K562 (cell line): Measurements from ENCODE around the gene IPO7. TPM values are rescaled to one million over a fixed set of nuclear protein-coding genes. Genes with fewer than 3 reads are reported as not detected.
A peak's percentile ranks its signal among the peaks of the same experiment; 100 is the strongest.

Source experiments
- ATF1 ChIP-seq, 2 experiments: fragments of 450-650 bp in 1 of 2; IDR thresholded peaks; 2 replicates each; pipeline ENCODE4 v1.6.1; 2016; ENCODE audit warnings: missing compliant biosample characterization in 1 of 2, missing genetic modification characterization in 1 of 2
- CBX3 ChIP-seq, 2 experiments: IDR thresholded peaks; 1 replicate in 1 of 2; 2 replicates in 1 of 2; pipeline ENCODE4 v1.6.1; 2012; ENCODE audit warnings: inconsistent platforms in 2 of 2, low read length in 2 of 2, borderline replicate concordance in 1 of 2, control low read depth in 1 of 2
- CBX8 ChIP-seq: fragments of 200-600 bp; sonication (generic); IDR thresholded peaks from 2 replicates; pipeline ENCODE4 v1.6.1; 2012; ENCODE audit warnings: borderline replicate concordance, mixed run types, low read depth, mild to moderate bottlenecking, moderate library complexity, mixed read lengths, low read length, control low read depth, inconsistent platforms; ENCODE audit not compliant: poor library complexity, severe bottlenecking; ENCODE audit errors: extremely low read depth
- CHD2 ChIP-seq: IDR thresholded peaks from 2 replicates; pipeline ENCODE4 v1.6.1; 2011; ENCODE audit warnings: low read depth, low read length
- EP300 ChIP-seq: IDR thresholded peaks from 2 replicates; pipeline ENCODE4 v1.6.1; 2012; ENCODE audit warnings: low read length, improper control_type of control experiment
- ETV5 ChIP-seq: sonication (generic); formaldehyde crosslinking; IDR thresholded peaks from 2 replicates; pipeline ENCODE4 v1.4.0; 2020; ENCODE audit warnings: low read depth, mild to moderate bottlenecking, missing genetic modification reagents
- FOXO4 ChIP-seq: fragments of 450-650 bp; formaldehyde crosslinking; IDR thresholded peaks from 2 replicates; pipeline ENCODE4 v1.4.0; 2020; ENCODE audit warnings: mild to moderate bottlenecking, moderate library complexity
- GATA2 ChIP-seq: sonication (generic); formaldehyde crosslinking; IDR thresholded peaks from 2 replicates; pipeline ENCODE4 v1.4.0; 2020; ENCODE audit warnings: mild to moderate bottlenecking, missing genetic modification reagents
- GTF2F1 ChIP-seq: IDR thresholded peaks from 2 replicates; pipeline ENCODE4 v1.6.1; 2011; ENCODE audit warnings: low read depth, low read length, improper control_type of control experiment
- LCOR ChIP-seq: sonication (generic); formaldehyde crosslinking; IDR thresholded peaks from 2 replicates; pipeline ENCODE4 v1.8.0; 2022; ENCODE audit warnings: mild to moderate bottlenecking, missing genetic modification reagents
- NR2C1 ChIP-seq, 2 experiments: fragments of 450-650 bp; IDR thresholded peaks; 2 replicates each; pipeline ENCODE4 v1.6.1; 2017; ENCODE audit warnings: mild to moderate bottlenecking in 2 of 2, antibody characterized with exemption in 1 of 2, inconsistent platforms in 1 of 2, missing compliant biosample characterization in 1 of 2, missing genetic modification characterization in 1 of 2
- PYGO2 ChIP-seq: fragments of 450-650 bp; IDR thresholded peaks from 2 replicates; pipeline ENCODE4 v1.6.1; 2016; ENCODE audit warnings: mild to moderate bottlenecking, missing genetic modification characterization, moderate library complexity, missing compliant biosample characterization
- SETDB1 ChIP-seq: IDR thresholded peaks from one replicate; pipeline ENCODE4 v1.6.1; 2012; ENCODE audit warnings: low read length, control low read depth, inconsistent platforms
- SIX5 ChIP-seq, 2 experiments: IDR thresholded peaks; 2 replicates each; pipeline ENCODE4 v1.6.1; 2011; ENCODE audit warnings: low read length in 2 of 2, borderline replicate concordance in 1 of 2, low read depth in 1 of 2, mild to moderate bottlenecking in 1 of 2, moderate library complexity in 1 of 2; ENCODE audit not compliant: insufficient read depth in 1 of 2
- SMARCA4 ChIP-seq: fragments of 450-650 bp; IDR thresholded peaks from 2 replicates; pipeline ENCODE4 v1.6.1; 2016
- THRB ChIP-seq: fragments of 450-650 bp; formaldehyde crosslinking; conservative IDR thresholded peaks from 2 replicates; pipeline ENCODE4 v1.4.0; 2022; ENCODE audit warnings: mild to moderate bottlenecking, missing genetic modification characterization
- ZEB2 ChIP-seq: fragments of 450-650 bp; IDR thresholded peaks from 2 replicates; pipeline ENCODE4 v1.6.1; 2016
- ZFPM2 ChIP-seq: fragments of 250-450 bp; sonication (Bioruptor Pico); IDR thresholded peaks from 2 replicates; pipeline ENCODE4 v1.5.1; 2022; ENCODE audit warnings: mild to moderate bottlenecking
- ZKSCAN3 ChIP-seq: fragments of 250-450 bp; sonication (Bioruptor Pico); IDR thresholded peaks from 2 replicates; pipeline ENCODE4 v1.4.0; 2020
- ZNF124 ChIP-seq: sonication (generic); formaldehyde crosslinking; IDR thresholded peaks from 2 replicates; pipeline ENCODE4 v1.8.1; 2022; ENCODE audit warnings: missing genetic modification reagents
- ZNF212 ChIP-seq: fragments of 450-650 bp; formaldehyde crosslinking; IDR thresholded peaks from 2 replicates; pipeline ENCODE4 v1.4.0; 2020; ENCODE audit warnings: mild to moderate bottlenecking
- ZNF644 ChIP-seq: fragments of 200-800 bp; sonication (Bioruptor generic); IDR thresholded peaks from 2 replicates; pipeline ENCODE4 v1.6.1; 2016; ENCODE audit warnings: low read depth, missing genetic modification characterization, missing compliant biosample characterization
- ZNF766 ChIP-seq: fragments of 200-800 bp; sonication (Bioruptor generic); conservative IDR thresholded peaks from 2 replicates; pipeline ENCODE4 v1.6.1; 2016; ENCODE audit warnings: missing genetic modification characterization, missing compliant biosample characterization
- ZNF77 ChIP-seq: fragments of 250-450 bp; sonication (Bioruptor Pico); IDR thresholded peaks from 2 replicates; pipeline ENCODE4 v1.5.0; 2020
- polyA plus RNA-seq, 8 experiments: library from polyadenylated mRNA; depleted of rRNA in 4 of 8; stranded (reverse) in 5 of 8; unstranded in 3 of 8; fragments of >200 nt; fragmentation: Nextera tagmentation in 2 of 8; fragmentation: Illumina TruSeq in 1 of 8; extraction: Ambion mirVana in 2 of 8; extraction: Trizol in 1 of 8; gene quantifications; 2 replicates each; pipeline versions ENCODE4 v1.2.1 to v1.2.3, GENCODE V29; 2011 to 2014; ENCODE audit warnings: inconsistent platforms in 1 of 8, missing spikeins in 1 of 8
- total RNA-seq, 7 experiments: library from RNA; depleted of rRNA in 6 of 7; stranded (reverse); fragments of >200 nt in 6 of 7; fragmentation: Illumina TruSeq in 2 of 7; extraction: Trizol in 2 of 7; gene quantifications; 2 replicates each; pipeline versions ENCODE4 v1.2.1 to v1.2.3, GENCODE V29; 2011 to 2021; ENCODE audit warnings: low replicate concordance in 1 of 7
- TF ChIP-seq, protein P1 (sequence below): fragments of 450-650 bp; IDR thresholded peaks from 2 replicates; pipeline ENCODE4 v1.6.1; 2014; ENCODE audit warnings: low read depth, mild to moderate bottlenecking, moderate library complexity, borderline replicate concordance

IPO7 gene
- total and polyA plus RNA-seq, 9 of the 15 experiments (the other 6 are each of a cell fraction or from before 2014, with no cell fraction given), result 23.6 to 138 (median 110) TPM

DNA sequence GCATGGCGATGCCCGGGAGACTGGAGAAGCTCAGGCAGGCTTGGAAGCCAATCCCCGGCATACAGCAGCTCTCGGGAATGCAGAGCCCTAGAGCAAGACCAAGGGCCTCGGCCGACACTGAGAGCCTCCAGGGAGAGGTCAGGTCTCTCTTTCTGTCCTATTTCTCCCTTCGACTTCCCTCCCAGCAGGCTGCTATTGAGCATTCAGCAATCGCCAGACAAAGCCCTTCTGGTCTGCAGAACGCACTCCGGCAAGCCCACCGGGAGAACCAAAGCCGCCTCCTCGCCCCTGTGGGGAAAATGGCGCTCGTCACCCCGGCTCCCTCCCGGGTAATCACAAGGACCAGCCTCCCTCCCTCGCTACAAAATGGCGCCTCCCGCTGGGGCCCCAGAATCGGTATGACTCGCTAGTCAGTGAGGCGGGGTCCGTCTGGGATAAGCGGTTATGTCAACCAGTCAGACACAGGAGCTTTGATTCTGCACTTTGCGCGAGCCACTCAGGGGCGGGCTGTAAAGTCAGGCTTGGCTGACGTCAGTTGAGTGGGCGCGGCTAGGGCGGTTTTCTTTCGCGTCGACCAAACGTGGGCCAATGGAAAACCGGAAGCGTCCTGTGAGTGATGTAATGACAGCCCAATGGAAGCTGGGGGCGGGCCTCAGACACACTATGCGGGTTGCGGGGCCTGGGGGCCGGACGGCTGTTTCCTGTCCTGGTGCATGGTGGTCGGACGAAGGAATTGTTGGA, 76.0 kb downstream of the IPO7 start, which contains the start of gene ZNF143 (continued):
- TF ChIP-seq PYGO2 (tag), result peak; percentile 49; the same call in 1 of the 2 replicates
- peak; percentile 88 for TF ChIP-seq NR2C1 (IDR thresholded peaks at IDR 0.05)
- TF ChIP-seq NR2C1 (tag; IDR thresholded peaks at IDR 0.05), result 0 out of 2 replicates have a peak, but pooled peaks have one; percentile 22
- no peak for TF ChIP-seq SMARCA4
- no peak for TF ChIP-seq GATA2
- TF ChIP-seq EP300, result peak; percentile 7
- TF ChIP-seq GTF2F1, result no peak; the same call in 1 of the 2 replicates
- no peak for TF ChIP-seq LCOR (CRISPR knock-in tag)
- peak; percentile 73 for TF ChIP-seq ATF1 (CRISPR knock-in tag; IDR thresholded peaks at IDR 0.05)
- peak; percentile 100 for TF ChIP-seq ATF1 (tag; IDR thresholded peaks at IDR 0.05)
- no peak for TF ChIP-seq FOXO4 (CRISPR knock-in tag)
- no peak for TF ChIP-seq SETDB1
- TF ChIP-seq THRB (CRISPR knock-in tag), result no peak
- TF ChIP-seq ZNF212 (CRISPR knock-in tag), result no peak
- TF ChIP-seq ZFPM2 (CRISPR knock-in tag), result no peak
- TF ChIP-seq ZKSCAN3, result no peak
- TF ChIP-seq, protein P1, sequence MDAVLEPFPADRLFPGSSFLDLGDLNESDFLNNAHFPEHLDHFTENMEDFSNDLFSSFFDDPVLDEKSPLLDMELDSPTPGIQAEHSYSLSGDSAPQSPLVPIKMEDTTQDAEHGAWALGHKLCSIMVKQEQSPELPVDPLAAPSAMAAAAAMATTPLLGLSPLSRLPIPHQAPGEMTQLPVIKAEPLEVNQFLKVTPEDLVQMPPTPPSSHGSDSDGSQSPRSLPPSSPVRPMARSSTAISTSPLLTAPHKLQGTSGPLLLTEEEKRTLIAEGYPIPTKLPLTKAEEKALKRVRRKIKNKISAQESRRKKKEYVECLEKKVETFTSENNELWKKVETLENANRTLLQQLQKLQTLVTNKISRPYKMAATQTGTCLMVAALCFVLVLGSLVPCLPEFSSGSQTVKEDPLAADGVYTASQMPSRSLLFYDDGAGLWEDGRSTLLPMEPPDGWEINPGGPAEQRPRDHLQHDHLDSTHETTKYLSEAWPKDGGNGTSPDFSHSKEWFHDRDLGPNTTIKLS, result peak; percentile 47; the same call in 1 of the 2 replicates
- TF ChIP-seq ZNF766 (CRISPR knock-in tag), result 0 out of 2 replicates have a peak, but pooled peaks have one; percentile 46
- no peak for TF ChIP-seq CBX8
- TF ChIP-seq SIX5 (IDR thresholded peaks at IDR 0.05; ENCODE audit: borderline replicate concordance in 1 of 2, insufficient read depth in 1 of 2, low read depth in 1 of 2, low read length in 2 of 2), result peak; percentile 43 to 55; a peak in 2 of 4 replicates
- TF ChIP-seq ETV5 (CRISPR knock-in tag), result peak; percentile 43; the same call in 1 of the 2 replicates
- TF ChIP-seq CHD2, result peak; percentile 82
- TF ChIP-seq ZNF644 (tag), result 0 out of 2 replicates have a peak, but pooled peaks have one; percentile 22
- no peak for TF ChIP-seq CBX3 (IDR thresholded peaks at IDR 0.05; ENCODE audit: borderline replicate concordance in 1 of 2, low read length in 2 of 2)
- TF ChIP-seq ZNF77 (CRISPR knock-in tag), result no peak
- TF ChIP-seq ZEB2, result no peak
- no peak for TF ChIP-seq ZNF124 (CRISPR knock-in tag)
